Caco-2 (cell line): ENCODE results near the gene GTF2A1. TPM values are rescaled to one million over a fixed set of nuclear protein-coding genes. Genes with fewer than 3 reads are reported as not detected.

Experiments used
- BruUV-seq: library from RNA; stranded (reverse); fragments of 400-500 nt; replicated peaks from 2 replicates; lab custom pipeline; 2021; lab: Mats Ljungman, UMichigan
- CTCF ChIA-PET: fragments of 300-600 bp; sonication (Branson Sonifier 250); formaldehyde crosslinking; loops from one replicate; lab custom pipeline; 2022; ENCODE audit warnings: antibody characterized with exemption; lab: Charles Lee
- POLR2A ChIA-PET: fragments of 300-600 bp; sonication (Branson Sonifier 250); formaldehyde crosslinking; loops from one replicate; lab custom pipeline; 2022; ENCODE audit warnings: antibody characterized with exemption; lab: Charles Lee
- DNase-seq, 2 experiments: peaks; one replicate each; pipeline versions ENCODE4 v3.0.0 to v3.0.0-alpha.2; 2020 to 2022
- H3K27me3 ChIP-seq: replicated peaks from 2 replicates; pipeline ENCODE4 v1.6.0; 2011; ENCODE audit warnings: low read length; ENCODE audit not compliant: control insufficient read depth, insufficient read depth
- H3K36me3 ChIP-seq: 2 replicates; pipeline ENCODE4 v1.5.1; 2011; ENCODE audit warnings: low read length; ENCODE audit not compliant: control insufficient read depth, insufficient read depth
- H3K4me1 ChIP-seq: fragments of 250-450 bp; sonication (Bioruptor Pico); 2 replicates; pipeline ENCODE4 v1.5.1; 2020; ENCODE audit warnings: mild to moderate bottlenecking
- H3K4me3 ChIP-seq: 2 replicates; pipeline ENCODE4 v1.5.1; 2011; ENCODE audit warnings: low read depth, mild to moderate bottlenecking, control low read depth, low read length
- H3K9me3 ChIP-seq: fragments of 250-450 bp; sonication (Bioruptor Pico); 2 replicates; pipeline ENCODE4 v1.5.1; 2020; ENCODE audit warnings: mild to moderate bottlenecking, moderate library complexity
- H3K27ac Mint-ChIP-seq: one replicate; pipeline ENCODE4 v1.8.0; 2022; ENCODE audit warnings: mixed read lengths; ENCODE audit not compliant: unreplicated experiment
- H3K27me3 Mint-ChIP-seq: one replicate; pipeline ENCODE4 v1.8.0; 2022; ENCODE audit warnings: mixed read lengths; ENCODE audit not compliant: insufficient read depth, unreplicated experiment
- H3K36me3 Mint-ChIP-seq: one replicate; pipeline ENCODE4 v1.8.0; 2022; ENCODE audit warnings: mild to moderate bottlenecking, mixed read lengths; ENCODE audit not compliant: insufficient read depth, unreplicated experiment
- H3K4me1 Mint-ChIP-seq: one replicate; pipeline ENCODE4 v1.8.0; 2022; ENCODE audit warnings: low read depth, mixed read lengths; ENCODE audit not compliant: unreplicated experiment
- H3K4me3 Mint-ChIP-seq: one replicate; pipeline ENCODE4 v1.8.0; 2022; ENCODE audit warnings: mild to moderate bottlenecking, moderate library complexity, mixed read lengths; ENCODE audit not compliant: unreplicated experiment
- H3K9me3 Mint-ChIP-seq: one replicate; pipeline ENCODE4 v1.8.0; 2022; ENCODE audit warnings: mixed read lengths; ENCODE audit not compliant: unreplicated experiment
- intact Hi-C: fragments of 100-400 bp; cut with micrococcal nuclease; formaldehyde crosslinking; loops from one replicate; pipeline ENCODE4 v1.10.0; 2022; ENCODE audit not compliant: unreplicated experiment
- total RNA-seq: library from RNA; stranded (reverse); gene quantifications from 2 replicates; pipeline ENCODE4 v1.2.3, GENCODE V29; 2022
- TF ChIP-seq, protein P1 (sequence below), 2 experiments: fragments of 200-600 bp in 1 of 2; IDR thresholded peaks; 1 replicate in 1 of 2; 2 replicates in 1 of 2; pipeline versions ENCODE4 v1.5.1 to v1.8.0; 2011 to 2022; ENCODE audit warnings: antibody characterized with exemption in 1 of 2, control low read depth in 1 of 2, inconsistent platforms in 1 of 2, low read depth in 1 of 2, low read length in 1 of 2, mild to moderate bottlenecking in 1 of 2, moderate library complexity in 1 of 2; ENCODE audit not compliant: insufficient read depth in 1 of 2, severe bottlenecking in 1 of 2, unreplicated experiment in 1 of 2

The GTF2A1 gene
- total RNA-seq, 1 experiment from 2014 or later, result 42.7 TPM

DNA sequence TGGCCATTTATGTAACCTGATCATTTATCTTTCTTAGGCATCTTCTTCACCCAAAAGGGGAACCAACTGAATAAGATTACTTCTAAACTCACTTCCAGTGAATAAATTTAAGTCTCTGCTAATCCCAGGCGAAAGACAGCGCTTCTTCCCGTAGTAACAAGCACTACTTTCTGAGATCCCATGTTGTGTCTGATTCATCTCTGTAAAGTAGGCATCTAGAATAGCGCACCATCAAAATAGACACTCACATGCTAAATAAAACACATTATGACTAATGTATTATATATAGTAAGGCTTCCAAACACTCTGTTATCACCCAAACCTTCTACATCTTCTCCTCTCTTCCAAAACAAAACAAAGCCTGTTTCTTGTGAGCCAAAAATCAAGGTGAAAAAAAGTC lies 15.1 kb downstream of the GTF2A1 start:
- Mint-ChIP-seq H3K27me3 (no peaks in the 10 kb centered on the region), H3K4me3 (no peak overlapping the region), H3K27ac (no peak overlapping the region), H3K36me3 (peaks cover 15% of the 10 kb centered on the region), H3K9me3 (no peaks in the 10 kb centered on the region), H3K4me1 (no peaks in the 10 kb centered on the region)
- ChIA-PET CTCF (no interaction called here), POLR2A (no interaction called here)
- Histone ChIP-seq H3K4me3 (no peak overlapping the region), H3K36me3 (no peaks in the 10 kb centered on the region), H3K27me3 (no peaks in the 10 kb centered on the region), H3K9me3 (no peaks in the 10 kb centered on the region), H3K4me1 (no peaks in the 10 kb centered on the region)
- TF ChIP-seq, protein P1, sequence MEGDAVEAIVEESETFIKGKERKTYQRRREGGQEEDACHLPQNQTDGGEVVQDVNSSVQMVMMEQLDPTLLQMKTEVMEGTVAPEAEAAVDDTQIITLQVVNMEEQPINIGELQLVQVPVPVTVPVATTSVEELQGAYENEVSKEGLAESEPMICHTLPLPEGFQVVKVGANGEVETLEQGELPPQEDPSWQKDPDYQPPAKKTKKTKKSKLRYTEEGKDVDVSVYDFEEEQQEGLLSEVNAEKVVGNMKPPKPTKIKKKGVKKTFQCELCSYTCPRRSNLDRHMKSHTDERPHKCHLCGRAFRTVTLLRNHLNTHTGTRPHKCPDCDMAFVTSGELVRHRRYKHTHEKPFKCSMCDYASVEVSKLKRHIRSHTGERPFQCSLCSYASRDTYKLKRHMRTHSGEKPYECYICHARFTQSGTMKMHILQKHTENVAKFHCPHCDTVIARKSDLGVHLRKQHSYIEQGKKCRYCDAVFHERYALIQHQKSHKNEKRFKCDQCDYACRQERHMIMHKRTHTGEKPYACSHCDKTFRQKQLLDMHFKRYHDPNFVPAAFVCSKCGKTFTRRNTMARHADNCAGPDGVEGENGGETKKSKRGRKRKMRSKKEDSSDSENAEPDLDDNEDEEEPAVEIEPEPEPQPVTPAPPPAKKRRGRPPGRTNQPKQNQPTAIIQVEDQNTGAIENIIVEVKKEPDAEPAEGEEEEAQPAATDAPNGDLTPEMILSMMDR (IDR thresholded peaks at IDR 0.05; ENCODE audit: insufficient read depth in 1 of 2, low read depth in 1 of 2, low read length in 1 of 2, severe bottlenecking in 1 of 2, unreplicated experiment in 1 of 2), result no peak
- DNase-seq, result no peak
- intact Hi-C loops, result no loop called here
- no TSS peak for BruUV-seq

DNA sequence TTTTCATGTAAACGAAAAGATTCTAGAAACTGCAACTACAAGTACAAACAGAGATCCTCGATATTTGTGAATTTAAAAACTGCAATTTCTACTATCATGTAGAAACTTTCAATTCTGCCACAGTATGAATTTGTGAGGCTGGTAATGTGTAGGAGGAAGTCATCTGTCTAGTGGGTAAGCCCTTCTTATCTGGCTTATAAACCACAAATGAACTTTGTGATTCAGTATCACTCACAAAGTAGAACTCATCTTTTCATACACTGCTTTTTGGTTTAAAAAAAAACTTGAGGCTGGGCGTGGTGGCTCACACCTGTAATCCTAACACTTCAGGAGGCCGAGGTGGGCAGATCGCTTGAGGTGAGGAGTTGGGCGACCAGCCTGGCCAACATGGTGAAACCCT lies 20.7 kb downstream of the GTF2A1 start:
- H3K27ac Mint-ChIP-seq, result no peak overlapping the region

DNA sequence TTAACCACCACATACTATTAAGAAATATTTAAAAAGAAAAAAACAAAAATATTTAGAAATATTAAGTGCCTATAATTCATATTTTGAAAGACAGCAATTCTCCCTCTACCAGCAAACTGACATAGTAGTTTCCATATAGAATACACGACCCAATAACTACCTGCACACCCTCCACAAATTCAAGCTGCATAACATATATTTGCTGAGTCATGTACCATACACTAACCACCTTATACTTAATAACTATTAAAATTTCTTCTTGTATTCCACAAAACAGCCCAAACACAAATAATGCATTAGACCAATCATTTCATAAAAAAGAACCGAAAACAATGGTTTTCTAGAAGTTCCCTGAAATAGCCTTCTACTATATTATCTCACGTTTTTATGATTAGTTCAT lies 21.7 kb downstream of the GTF2A1 start:
- Histone ChIP-seq H3K4me3 (no peak overlapping the region), H3K4me1 (no peaks in the 10 kb centered on the region), H3K36me3 (0 out of 2 replicates have a peak, but pooled peaks cover under 1% of the 10 kb centered on the region), H3K27me3 (no peaks in the 10 kb centered on the region), H3K9me3 (no peaks in the 10 kb centered on the region)
- no peaks in the 10 kb centered on the region for H3K4me1 Mint-ChIP-seq
- CTCF ChIA-PET, result no interaction called here
- no peaks in the 10 kb centered on the region for H3K27me3 Mint-ChIP-seq
- peaks cover 26% of the 10 kb centered on the region for H3K36me3 Mint-ChIP-seq
- H3K27ac Mint-ChIP-seq, result no peak overlapping the region
- no peak for DNase-seq
- POLR2A ChIA-PET, result no interaction called here
- TF ChIP-seq, protein P1 (IDR thresholded peaks at IDR 0.05; ENCODE audit: insufficient read depth in 1 of 2, low read depth in 1 of 2, low read length in 1 of 2, severe bottlenecking in 1 of 2, unreplicated experiment in 1 of 2), result no peak
- H3K9me3 Mint-ChIP-seq, result no peaks in the 10 kb centered on the region
- intact Hi-C loops, result no loop called here
- no peak overlapping the region for H3K4me3 Mint-ChIP-seq
- no TSS peak for BruUV-seq

More for the DNA sequence above, 20.7 kb downstream of the GTF2A1 start:
- no TSS peak for BruUV-seq
- no peaks in the 10 kb centered on the region for H3K27me3 Mint-ChIP-seq
- Histone ChIP-seq H3K36me3 (no peaks in the 10 kb centered on the region), H3K4me1 (no peaks in the 10 kb centered on the region), H3K4me3 (no peak overlapping the region), H3K27me3 (no peaks in the 10 kb centered on the region), H3K9me3 (no peaks in the 10 kb centered on the region)
- CTCF ChIA-PET, result no interaction called here
- peaks cover 16% of the 10 kb centered on the region for H3K36me3 Mint-ChIP-seq
- H3K4me1 Mint-ChIP-seq, result no peaks in the 10 kb centered on the region
- no peak overlapping the region for H3K4me3 Mint-ChIP-seq
- H3K9me3 Mint-ChIP-seq, result no peaks in the 10 kb centered on the region
- no peak for DNase-seq
- intact Hi-C loops, result no loop called here
- POLR2A ChIA-PET, result no interaction called here
- TF ChIP-seq, protein P1 (IDR thresholded peaks at IDR 0.05; ENCODE audit: insufficient read depth in 1 of 2, low read depth in 1 of 2, low read length in 1 of 2, severe bottlenecking in 1 of 2, unreplicated experiment in 1 of 2), result no peak
